Parathyroid adenoma (tissue), 2 donors: ENCODE measurements around the gene FAM3A.

Experiments
- H2AFZ ChIP-seq: fragments of 300-600 bp; sonication (generic); one replicate; pipeline ENCODE4 v1.7.0; 2017; ENCODE audit warnings: antibody characterized with exemption, mild to moderate bottlenecking
- H3K27ac ChIP-seq: fragments of 300-600 bp; sonication (generic); one replicate; pipeline ENCODE4 v1.7.0; 2017
- H3K27me3 ChIP-seq: fragments of 300-600 bp; sonication (generic); one replicate; pipeline ENCODE4 v1.7.0; 2017; ENCODE audit warnings: low read length; ENCODE audit not compliant: control insufficient read depth, insufficient read depth
- H3K36me3 ChIP-seq: fragments of 300-600 bp; sonication (generic); one replicate; pipeline ENCODE4 v1.7.0; 2017; ENCODE audit warnings: low read length; ENCODE audit not compliant: control insufficient read depth, insufficient read depth
- H3K4me1 ChIP-seq: fragments of 300-600 bp; sonication (generic); one replicate; pipeline ENCODE4 v1.7.0; 2017; ENCODE audit warnings: control low read depth
- H3K4me2 ChIP-seq: fragments of 300-600 bp; sonication (generic); one replicate; pipeline ENCODE4 v1.7.0; 2017; ENCODE audit warnings: low read length
- H3K4me3 ChIP-seq: fragments of 300-600 bp; sonication (generic); one replicate; pipeline ENCODE4 v1.7.0; 2017; ENCODE audit warnings: low read depth, low read length
- H3K79me2 ChIP-seq: fragments of 300-600 bp; sonication (generic); one replicate; pipeline ENCODE4 v1.7.0; 2017; ENCODE audit warnings: control low read depth
- H3K9ac ChIP-seq: fragments of 300-600 bp; sonication (generic); one replicate; pipeline ENCODE4 v1.7.0; 2017; ENCODE audit warnings: mild to moderate bottlenecking
- H3K9me3 ChIP-seq: fragments of 300-600 bp; sonication (generic); one replicate; pipeline ENCODE4 v1.7.0; 2017; ENCODE audit warnings: low read length; ENCODE audit not compliant: control insufficient read depth
- TF ChIP-seq, protein P1 (sequence below): fragments of 300-600 bp; sonication (generic); IDR thresholded peaks from one replicate; pipeline ENCODE4 v1.7.0; 2017; ENCODE audit warnings: antibody characterized with exemption, mild to moderate bottlenecking
- donor health status: primary hyperparathyroidism.

Gene FAM3A

GRCh38 chrX:154483325-154483724, 32.7 kb downstream of the FAM3A start:
- H3K9ac ChIP-seq: no peak overlapping the region
- H3K36me3 ChIP-seq: no peaks in the 10 kb centered on the region
- no peak overlapping the region for H3K27ac ChIP-seq
- TF ChIP-seq, protein P1, sequence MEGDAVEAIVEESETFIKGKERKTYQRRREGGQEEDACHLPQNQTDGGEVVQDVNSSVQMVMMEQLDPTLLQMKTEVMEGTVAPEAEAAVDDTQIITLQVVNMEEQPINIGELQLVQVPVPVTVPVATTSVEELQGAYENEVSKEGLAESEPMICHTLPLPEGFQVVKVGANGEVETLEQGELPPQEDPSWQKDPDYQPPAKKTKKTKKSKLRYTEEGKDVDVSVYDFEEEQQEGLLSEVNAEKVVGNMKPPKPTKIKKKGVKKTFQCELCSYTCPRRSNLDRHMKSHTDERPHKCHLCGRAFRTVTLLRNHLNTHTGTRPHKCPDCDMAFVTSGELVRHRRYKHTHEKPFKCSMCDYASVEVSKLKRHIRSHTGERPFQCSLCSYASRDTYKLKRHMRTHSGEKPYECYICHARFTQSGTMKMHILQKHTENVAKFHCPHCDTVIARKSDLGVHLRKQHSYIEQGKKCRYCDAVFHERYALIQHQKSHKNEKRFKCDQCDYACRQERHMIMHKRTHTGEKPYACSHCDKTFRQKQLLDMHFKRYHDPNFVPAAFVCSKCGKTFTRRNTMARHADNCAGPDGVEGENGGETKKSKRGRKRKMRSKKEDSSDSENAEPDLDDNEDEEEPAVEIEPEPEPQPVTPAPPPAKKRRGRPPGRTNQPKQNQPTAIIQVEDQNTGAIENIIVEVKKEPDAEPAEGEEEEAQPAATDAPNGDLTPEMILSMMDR: no peak
- no peak overlapping the region for H3K4me2 ChIP-seq
- no peak overlapping the region for H2AFZ ChIP-seq
- no peaks in the 10 kb centered on the region for H3K4me1 ChIP-seq
- H3K4me3 ChIP-seq: no peak overlapping the region
- no peaks in the 10 kb centered on the region for H3K79me2 ChIP-seq
- no peaks in the 10 kb centered on the region for H3K27me3 ChIP-seq
- no peaks in the 10 kb centered on the region for H3K9me3 ChIP-seq

DNA sequence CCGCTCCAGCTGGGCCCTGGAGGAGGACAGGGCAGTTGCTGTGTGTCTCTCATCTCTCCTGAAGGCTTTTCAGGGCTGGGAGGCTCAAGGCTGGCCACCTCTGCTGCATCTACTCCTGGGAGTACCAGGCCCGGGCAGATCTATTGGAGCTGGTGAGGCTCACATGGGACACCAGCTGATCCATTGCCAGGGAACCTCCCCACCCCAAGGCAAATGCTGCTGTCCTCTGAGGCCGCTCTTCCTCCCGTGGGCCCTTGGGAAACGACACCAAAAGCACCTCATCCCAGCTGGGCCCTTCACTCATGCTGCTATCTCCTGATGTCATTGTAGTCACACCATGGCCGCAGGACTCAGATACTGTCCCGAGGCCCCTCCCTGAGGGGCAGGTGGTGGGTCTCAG, 33.2 kb downstream of the FAM3A start:
- Histone ChIP-seq H3K27ac (no peak overlapping the region), H3K9me3 (no peaks in the 10 kb centered on the region), H3K36me3 (no peaks in the 10 kb centered on the region), H3K27me3 (no peaks in the 10 kb centered on the region), H2AFZ (no peak overlapping the region), H3K4me2 (no peak overlapping the region), H3K79me2 (no peaks in the 10 kb centered on the region), H3K4me3 (no peak overlapping the region), H3K9ac (no peak overlapping the region), H3K4me1 (no peaks in the 10 kb centered on the region)
- TF ChIP-seq, protein P1: no peak

GRCh38 chrX:154481911-154482601, 34.0 kb downstream of the FAM3A start:
- Histone ChIP-seq H3K27me3 (no peaks in the 10 kb centered on the region), H3K4me2 (no peak overlapping the region)

DNA sequence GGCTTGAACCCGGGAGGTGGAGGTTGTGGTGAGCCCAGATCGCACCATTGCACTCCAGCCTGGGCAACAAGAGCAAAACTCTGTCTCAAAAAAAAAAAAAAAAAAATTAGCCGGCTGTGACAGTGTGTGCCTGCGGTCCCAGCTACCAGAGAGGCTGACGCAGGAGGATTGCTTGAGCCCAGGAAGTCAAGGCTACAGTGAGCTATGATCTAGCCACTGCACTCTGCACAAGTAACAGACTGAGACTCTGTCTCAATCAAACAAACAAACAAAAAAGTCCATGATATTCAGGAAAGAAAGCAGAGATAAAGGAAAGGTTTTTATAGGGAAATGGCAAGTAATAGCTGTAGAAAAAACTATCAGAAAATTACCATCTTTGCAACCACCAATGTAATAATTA, 34.8 kb downstream of the FAM3A start:
- no peak overlapping the region for H3K4me2 ChIP-seq
- H2AFZ ChIP-seq: no peak overlapping the region
- TF ChIP-seq, protein P1: no peak
- H3K27me3 ChIP-seq: no peaks in the 10 kb centered on the region
- no peak overlapping the region for H3K27ac ChIP-seq
- no peaks in the 10 kb centered on the region for H3K36me3 ChIP-seq
- no peaks in the 10 kb centered on the region for H3K9me3 ChIP-seq
- no peak overlapping the region for H3K4me3 ChIP-seq
- no peaks in the 10 kb centered on the region for H3K4me1 ChIP-seq
- no peaks in the 10 kb centered on the region for H3K79me2 ChIP-seq
- no peak overlapping the region for H3K9ac ChIP-seq

More at GRCh38 chrX:154481911-154482601, 34.0 kb downstream of the FAM3A start:
- no peak overlapping the region for H2AFZ ChIP-seq
- no peaks in the 10 kb centered on the region for H3K9me3 ChIP-seq
- H3K36me3 ChIP-seq: no peaks in the 10 kb centered on the region
- H3K4me3 ChIP-seq: no peak overlapping the region
- no peaks in the 10 kb centered on the region for H3K4me1 ChIP-seq
- H3K79me2 ChIP-seq: no peaks in the 10 kb centered on the region
- TF ChIP-seq, protein P1: no peak
- no peak overlapping the region for H3K27ac ChIP-seq
- no peak overlapping the region for H3K9ac ChIP-seq
